ENCODE data around the gene JARID2.

- TF ChIP-seq SIN3A (IDR thresholded peaks at IDR 0.05; ENCODE audit: borderline replicate concordance, insufficient read depth, low read length) (no peak), REST (IDR thresholded peaks at IDR 0.05; ENCODE audit: insufficient read depth in 1 of 2, low read depth in 2 of 2, low read length in 2 of 2) (no peak), POLR2AphosphoS5 (IDR thresholded peaks at IDR 0.05; ENCODE audit: low read depth, low read length) (no peak)
These were observed 110.3 kb downstream of the JARID2 start for GRCh38 chr6:15356179-15356578.
